HEK293 (cell line): ENCODE results near the gene CENPM.

Source experiments
- CTCF ChIA-PET: fragments of 350-600 bp; formaldehyde crosslinking; extraction: SDS; loops from one replicate; lab custom pipeline; 2021; ENCODE audit warnings: antibody characterized with exemption; lab: Yijun Ruan, JAX
- POLR2A ChIA-PET: fragments of 300-600 bp; formaldehyde crosslinking; extraction: SDS; loops from one replicate; lab custom pipeline; 2020; ENCODE audit warnings: antibody characterized with exemption, inconsistent platforms; lab: Yijun Ruan, JAX
- H3K27ac ChIP-seq: fragments of 200-500 bp; sonication (Bioruptor generic); 2 replicates; pipeline ENCODE4 v1.5.1; 2014; ENCODE audit warnings: low read depth, low read length, control low read depth, inconsistent platforms; ENCODE audit errors: extremely low read depth
- H3K36me3 ChIP-seq, 2 experiments: fragments of 200-500 bp in 1 of 2; sonication (Bioruptor generic) in 1 of 2; 1 replicate in 1 of 2; 2 replicates in 1 of 2; pipeline ENCODE4 v1.5.1; 2014 to 2017; ENCODE audit warnings: inconsistent platforms in 2 of 2, low read length in 2 of 2; ENCODE audit not compliant: control insufficient read depth in 2 of 2, insufficient read depth in 1 of 2
- H3K4me1 ChIP-seq: fragments of 200-500 bp; sonication (Bioruptor generic); 2 replicates; pipeline ENCODE4 v1.5.1; 2014; ENCODE audit warnings: mild to moderate bottlenecking, low read length, inconsistent platforms; ENCODE audit not compliant: control insufficient read depth, insufficient read depth
- H3K4me3 ChIP-seq: 2 replicates; pipeline ENCODE4 v1.5.1; 2011; ENCODE audit warnings: low read depth, mild to moderate bottlenecking, control low read depth, low read length, moderate library complexity
- H3K9me3 ChIP-seq: fragments of 200-500 bp; sonication (Bioruptor generic); 2 replicates; pipeline ENCODE4 v1.5.1; 2014; ENCODE audit warnings: low read depth, low read length, inconsistent platforms; ENCODE audit not compliant: control insufficient read depth, insufficient read depth
- GLIS2 ChIP-seq: fragments of 450-650 bp; formaldehyde crosslinking; IDR thresholded peaks from 2 replicates; pipeline ENCODE4 v1.5.1; 2016; ENCODE audit warnings: missing biosample characterization, missing genetic modification characterization
- INSM2 ChIP-seq: fragments of 450-650 bp; formaldehyde crosslinking; IDR thresholded peaks from 2 replicates; pipeline ENCODE4 v1.5.1; 2016; ENCODE audit warnings: missing biosample characterization, missing genetic modification characterization
- OSR2 ChIP-seq: fragments of 450-650 bp; formaldehyde crosslinking; IDR thresholded peaks from 2 replicates; pipeline ENCODE4 v1.5.1; 2016; ENCODE audit warnings: missing biosample characterization, missing genetic modification characterization
- PATZ1 ChIP-seq: fragments of 450-650 bp; formaldehyde crosslinking; IDR thresholded peaks from 2 replicates; pipeline ENCODE4 v1.5.1; 2016; ENCODE audit warnings: missing biosample characterization, missing genetic modification characterization
- PRDM1 ChIP-seq: fragments of 450-650 bp; formaldehyde crosslinking; IDR thresholded peaks from 2 replicates; pipeline ENCODE4; 2016; ENCODE audit warnings: missing biosample characterization, missing genetic modification characterization
- SALL2 ChIP-seq: fragments of 450-650 bp; formaldehyde crosslinking; IDR thresholded peaks from 2 replicates; pipeline ENCODE4 v1.5.0; 2017; ENCODE audit warnings: missing biosample characterization, mild to moderate bottlenecking, missing genetic modification characterization, borderline replicate concordance
- SCRT1 ChIP-seq: fragments of 450-650 bp; formaldehyde crosslinking; IDR thresholded peaks from 2 replicates; pipeline ENCODE4 v1.5.1; 2016; ENCODE audit warnings: missing biosample characterization, missing genetic modification characterization, borderline replicate concordance
- SP2 ChIP-seq: fragments of 450-650 bp; formaldehyde crosslinking; IDR thresholded peaks from 2 replicates; pipeline ENCODE4 v1.5.1; 2016; ENCODE audit warnings: missing biosample characterization, missing genetic modification characterization
- ZNF146 ChIP-seq: fragments of 450-650 bp; formaldehyde crosslinking; IDR thresholded peaks from 2 replicates; pipeline ENCODE4 v1.5.1; 2016; ENCODE audit warnings: missing biosample characterization, missing genetic modification characterization
- ZNF211 ChIP-seq: fragments of 450-650 bp; formaldehyde crosslinking; IDR thresholded peaks from 2 replicates; pipeline ENCODE4 v1.5.1; 2016; ENCODE audit warnings: low read depth, missing biosample characterization, missing genetic modification characterization
- ZNF214 ChIP-seq: fragments of 450-650 bp; formaldehyde crosslinking; IDR thresholded peaks from 2 replicates; pipeline ENCODE4 v1.5.1; 2017; ENCODE audit warnings: missing biosample characterization, mild to moderate bottlenecking, missing genetic modification characterization, borderline replicate concordance
- ZNF266 ChIP-seq: fragments of 450-650 bp; formaldehyde crosslinking; IDR thresholded peaks from 2 replicates; pipeline ENCODE4 v1.5.1; 2016; ENCODE audit warnings: missing biosample characterization, missing genetic modification characterization, low read depth
- ZNF280C ChIP-seq: fragments of 450-650 bp; formaldehyde crosslinking; IDR thresholded peaks from 2 replicates; pipeline ENCODE4 v1.5.1; 2016; ENCODE audit warnings: missing biosample characterization, missing genetic modification characterization
- ZNF426 ChIP-seq: fragments of 450-650 bp; formaldehyde crosslinking; IDR thresholded peaks from 2 replicates; pipeline ENCODE4 v1.5.1; 2017; ENCODE audit warnings: missing biosample characterization, missing genetic modification characterization, mild to moderate bottlenecking, inconsistent platforms, moderate library complexity
- ZNF521 ChIP-seq: fragments of 450-650 bp; formaldehyde crosslinking; IDR thresholded peaks from 2 replicates; pipeline ENCODE4 v1.5.1; 2017; ENCODE audit warnings: missing biosample characterization, mild to moderate bottlenecking, missing genetic modification characterization
- ZNF623 ChIP-seq: fragments of 450-650 bp; formaldehyde crosslinking; IDR thresholded peaks from 2 replicates; pipeline ENCODE4 v1.5.1; 2016; ENCODE audit warnings: missing biosample characterization, missing genetic modification characterization
- ZNF704 ChIP-seq: fragments of 450-650 bp; formaldehyde crosslinking; IDR thresholded peaks from 2 replicates; pipeline ENCODE4 v1.5.1; 2016; ENCODE audit warnings: missing biosample characterization, missing genetic modification characterization
- ZNF777 ChIP-seq: fragments of 450-650 bp; formaldehyde crosslinking; IDR thresholded peaks from 2 replicates; pipeline ENCODE4 v1.5.1; 2017; ENCODE audit warnings: missing biosample characterization, missing genetic modification characterization, borderline replicate concordance
- ZNF791 ChIP-seq: fragments of 450-650 bp; formaldehyde crosslinking; IDR thresholded peaks from 2 replicates; pipeline ENCODE4 v1.5.1; 2016; ENCODE audit warnings: missing biosample characterization, missing genetic modification characterization

The CENPM gene

GRCh38 chr22:41922328-41922727, 24.6 kb downstream of the CENPM start (continued):
- no peak for TF ChIP-seq ZNF266 (tag by site-specific recombination)
- TF ChIP-seq INSM2: no peak
- TF ChIP-seq PRDM1 (tag by site-specific recombination): no peak
- TF ChIP-seq SALL2 (tag by site-specific recombination): no peak
- no peak for TF ChIP-seq ZNF214 (tag by site-specific recombination)
- TF ChIP-seq SCRT1 (tag by site-specific recombination): no peak
- TF ChIP-seq ZNF704 (tag by site-specific recombination): no peak
- no peak for TF ChIP-seq OSR2

GRCh38 chr22:41920271-41920976, 26.5 kb downstream of the CENPM start:
- no peak overlapping the region for H3K4me3 ChIP-seq
- peaks cover 6% of the 10 kb centered on the region for H3K4me1 ChIP-seq
- POLR2A ChIA-PET: no interaction called here
- H3K9me3 ChIP-seq: no peaks in the 10 kb centered on the region
- no peaks in the 10 kb centered on the region; a peak in 1 of 3 replicates for H3K36me3 ChIP-seq
- TF ChIP-seq ZNF623 (no peak), ZNF777 (tag by site-specific recombination) (no peak), ZNF791 (tag by site-specific recombination) (no peak), ZNF521 (tag by site-specific recombination) (no peak), ZNF426 (tag by site-specific recombination) (no peak), GLIS2 (tag by site-specific recombination) (peak; percentile 24; the same call in 1 of the 2 replicates), SP2 (0 out of 2 replicates have a peak, but pooled peaks have one; percentile 4), ZNF146 (tag by site-specific recombination) (no peak), ZNF211 (tag by site-specific recombination) (no peak), ZNF280C (tag by site-specific recombination) (no peak), PATZ1 (tag by site-specific recombination) (0 out of 2 replicates have a peak, but pooled peaks have one; percentile 22)
- TF ChIP-seq, all 188 proteins: peak for 3
- CTCF ChIA-PET: interaction anchor here (0.5 to 0.7 kb wide), 2 partner anchors 180 to 222 kb away, joined by 3 to 4 read pairs; no protein-coding TSS in a partner anchor
- no peak overlapping the region for H3K27ac ChIP-seq
